HTERT RPE-1 (cell line): Measurements from ENCODE around the gene SORCS3.

Source experiments
- in situ Hi-C: fragments of 300-500 bp; cut with MboI; formaldehyde crosslinking; loops from 4 replicates; pipeline ENCODE4 v1.14.3; 2020; ENCODE audit warnings: low sequenced_read_pairs

SORCS3 gene

GRCh38 chr10:104774234-104774633 lies 133.1 kb downstream of the SORCS3 start:
- in situ Hi-C loops: no loop called here

- in situ Hi-C loops: no loop called here
Measured at GRCh38 chr10:104777086-104777799, 136.2 kb downstream of the SORCS3 start.

GRCh38 chr10:104778371-104778770 lies 137.3 kb downstream of the SORCS3 start:
- in situ Hi-C loops: no loop called here

GRCh38 chr10:104779701-104780100 lies 138.6 kb downstream of the SORCS3 start:
- in situ Hi-C loops: no loop called here

GRCh38 chr10:104780165-104780564 lies 139.1 kb downstream of the SORCS3 start:
- in situ Hi-C loops: no loop called here

GRCh38 chr10:104780946-104781595 lies 140.0 kb downstream of the SORCS3 start:
- in situ Hi-C loops: no loop called here

- in situ Hi-C loops: no loop called here
Measured at GRCh38 chr10:104784452-104784851, 143.4 kb downstream of the SORCS3 start.

GRCh38 chr10:104791471-104791870 lies 150.4 kb downstream of the SORCS3 start:
- in situ Hi-C loops: no loop called here

GRCh38 chr10:104795411-104795810 lies 154.3 kb downstream of the SORCS3 start:
- in situ Hi-C loops: no loop called here

GRCh38 chr10:104796823-104797222 lies 155.7 kb downstream of the SORCS3 start:
- in situ Hi-C loops: no loop called here

- in situ Hi-C loops: no loop called here
Measured at GRCh38 chr10:104802941-104803340, 161.9 kb downstream of the SORCS3 start.

GRCh38 chr10:104804880-104805279 lies 163.8 kb downstream of the SORCS3 start:
- in situ Hi-C loops: no loop called here

- in situ Hi-C loops: no loop called here
Measured at GRCh38 chr10:104806801-104807200, 165.7 kb downstream of the SORCS3 start.

- in situ Hi-C loops: no loop called here
Measured at GRCh38 chr10:104807581-104808310, 166.7 kb downstream of the SORCS3 start.

- in situ Hi-C loops: no loop called here
Measured at GRCh38 chr10:104809288-104810090, 168.4 kb downstream of the SORCS3 start.

GRCh38 chr10:104811166-104811565 lies 170.1 kb downstream of the SORCS3 start:
- in situ Hi-C loops: no loop called here

GRCh38 chr10:104816501-104816900 lies 175.4 kb downstream of the SORCS3 start:
- in situ Hi-C loops: no loop called here

- in situ Hi-C loops: no loop called here
Measured at GRCh38 chr10:104819731-104820130, 178.6 kb downstream of the SORCS3 start.

GRCh38 chr10:104822088-104822487 lies 181.0 kb downstream of the SORCS3 start:
- in situ Hi-C loops: no loop called here

- in situ Hi-C loops: no loop called here
Measured at GRCh38 chr10:104824380-104825006, 183.4 kb downstream of the SORCS3 start.

GRCh38 chr10:104831272-104831671 lies 190.2 kb downstream of the SORCS3 start:
- in situ Hi-C loops: no loop called here
